NCI-H345 treated with DMSO at 0.1 percent for 48 hours (cell line): ENCODE measurements around the gene CDC42EP1.

ENCODE experiments used
- DNase-seq: peaks from one replicate; lab custom pipeline; 2025; ENCODE audit not compliant: unreplicated experiment; lab: John Stamatoyannopoulos, UW

CDC42EP1 gene

DNA sequence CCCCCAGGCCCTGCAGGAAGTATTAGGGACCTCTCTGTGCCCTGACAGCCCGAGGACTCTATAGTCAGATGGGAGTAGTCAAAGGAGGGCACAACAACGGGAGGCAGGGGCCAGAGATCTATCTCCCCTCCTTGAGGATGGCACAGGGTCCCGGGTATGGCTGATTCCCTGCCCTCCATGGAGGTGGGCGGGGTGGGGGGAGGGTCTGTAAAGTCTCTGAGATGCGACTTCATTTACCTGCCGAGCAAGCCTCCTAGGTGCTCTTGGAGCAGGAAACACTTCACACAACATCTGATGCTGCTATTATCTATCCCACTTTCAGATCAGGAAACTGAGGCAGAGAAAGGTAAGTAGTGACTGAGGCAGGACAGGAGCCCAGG, 769 bp upstream of the CDC42EP1 start:
- DNase-seq, result no peak

DNA sequence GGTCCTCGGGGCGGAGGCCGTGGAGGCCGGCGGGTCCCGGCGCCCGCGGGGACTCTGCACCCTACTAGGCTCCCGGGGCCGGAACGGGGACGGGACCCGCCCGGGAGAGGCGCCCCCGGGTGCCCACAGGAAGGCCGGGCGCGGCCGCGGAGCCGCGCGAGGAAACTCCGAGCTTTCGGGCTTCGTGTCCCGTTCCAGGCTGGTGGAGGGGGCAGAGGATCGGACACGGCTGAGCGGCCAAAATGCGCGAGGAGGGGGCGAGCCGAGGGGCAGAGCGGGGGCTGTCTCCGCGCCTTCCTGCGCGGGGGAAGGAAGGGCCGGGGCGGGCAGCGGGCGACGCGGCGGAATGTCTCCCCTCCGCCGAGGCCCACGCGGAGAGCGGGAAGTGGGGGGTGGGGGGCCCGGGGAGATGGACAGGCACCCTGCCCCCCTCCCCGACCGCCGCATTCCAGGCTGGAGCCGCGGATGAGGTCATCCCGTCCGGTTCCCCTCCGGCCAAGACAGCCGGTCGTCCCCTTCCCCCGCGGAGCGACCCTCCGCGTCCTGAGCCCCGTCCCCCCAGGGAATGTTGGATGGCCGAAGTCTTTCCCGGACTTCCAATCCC, 430 bp downstream of the CDC42EP1 start:
- no peak for DNase-seq

DNA sequence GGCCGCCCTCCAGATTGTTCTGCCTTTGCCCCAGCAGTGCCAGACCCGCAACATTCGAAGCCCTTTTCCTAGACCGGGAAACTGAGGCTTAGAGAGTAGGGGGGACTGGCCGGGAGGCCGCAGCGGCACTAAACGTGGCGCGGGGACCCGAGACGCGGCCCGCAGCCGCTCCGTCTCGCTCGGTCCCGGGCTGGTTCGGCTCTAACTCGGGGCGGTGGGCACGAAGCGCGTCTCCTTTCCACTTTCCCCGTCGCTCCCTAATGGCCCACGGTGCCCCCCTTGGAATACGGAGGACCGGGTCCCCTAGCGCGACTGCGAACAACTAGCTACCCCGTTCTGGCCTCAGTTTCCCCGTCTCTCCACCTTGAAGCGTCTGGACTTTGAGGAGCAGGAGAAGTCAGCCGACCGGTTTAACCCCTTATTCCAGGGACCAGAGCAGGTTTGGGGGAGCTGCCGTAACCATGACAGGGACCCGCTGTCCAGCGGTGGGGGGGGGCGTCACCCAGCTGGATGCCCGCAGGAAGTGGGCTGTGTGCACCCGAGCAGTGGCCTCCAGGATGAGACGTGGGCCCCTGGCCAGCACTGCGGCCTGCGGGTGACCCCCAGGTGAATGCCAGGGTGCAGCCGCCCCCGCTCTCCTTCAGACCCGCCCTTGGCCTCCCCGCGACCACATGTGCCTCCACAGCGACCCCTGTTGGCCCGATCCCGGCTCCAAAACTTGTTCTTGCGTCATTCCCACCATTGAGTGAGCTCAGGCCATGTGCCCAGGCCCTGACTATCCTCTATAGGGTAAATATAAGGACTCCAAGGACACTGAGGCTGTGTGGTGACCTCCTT, 1.1 kb downstream of the CDC42EP1 start:
- DNase-seq, result no peak

DNA sequence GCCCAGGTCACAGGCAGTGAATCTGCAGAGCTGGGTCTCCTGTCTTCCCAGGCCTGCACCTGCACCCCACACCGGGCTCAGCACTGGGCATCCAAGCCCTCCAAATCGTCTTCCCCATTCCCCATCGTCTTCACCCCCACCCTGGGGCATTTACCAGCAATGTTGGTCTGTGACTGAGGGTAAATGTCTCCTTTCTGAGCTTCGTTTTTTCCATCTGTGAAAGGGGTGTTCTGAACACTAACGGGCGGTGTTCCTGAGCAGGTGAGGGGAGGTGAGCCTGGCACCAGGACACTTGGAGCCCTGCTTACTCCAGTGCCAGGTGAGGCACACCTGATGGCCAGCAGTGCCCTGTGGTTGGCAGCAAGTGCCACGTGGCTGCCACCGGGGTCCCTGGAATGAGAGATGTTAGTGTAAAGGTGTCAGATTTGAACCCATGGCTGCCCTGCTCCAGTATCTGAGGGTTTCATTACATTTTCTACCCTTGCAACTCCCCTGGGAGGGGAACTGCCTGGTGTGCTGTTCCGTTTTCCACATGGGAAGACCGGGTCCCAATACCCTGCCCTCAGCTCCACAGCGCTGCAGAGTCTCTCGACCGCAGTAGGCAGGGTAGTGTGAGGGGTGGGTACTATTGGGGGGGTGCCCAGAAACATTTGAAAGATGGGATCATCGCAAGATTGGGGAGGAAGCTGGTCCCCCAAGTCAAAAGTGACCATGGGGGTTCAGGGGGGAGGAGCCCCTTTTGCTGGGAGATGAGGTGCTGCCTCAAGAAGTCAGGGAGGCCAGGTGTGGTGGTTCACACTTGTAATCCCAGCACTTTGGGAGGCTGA, 2.0 kb downstream of the CDC42EP1 start:
- no peak for DNase-seq

DNA sequence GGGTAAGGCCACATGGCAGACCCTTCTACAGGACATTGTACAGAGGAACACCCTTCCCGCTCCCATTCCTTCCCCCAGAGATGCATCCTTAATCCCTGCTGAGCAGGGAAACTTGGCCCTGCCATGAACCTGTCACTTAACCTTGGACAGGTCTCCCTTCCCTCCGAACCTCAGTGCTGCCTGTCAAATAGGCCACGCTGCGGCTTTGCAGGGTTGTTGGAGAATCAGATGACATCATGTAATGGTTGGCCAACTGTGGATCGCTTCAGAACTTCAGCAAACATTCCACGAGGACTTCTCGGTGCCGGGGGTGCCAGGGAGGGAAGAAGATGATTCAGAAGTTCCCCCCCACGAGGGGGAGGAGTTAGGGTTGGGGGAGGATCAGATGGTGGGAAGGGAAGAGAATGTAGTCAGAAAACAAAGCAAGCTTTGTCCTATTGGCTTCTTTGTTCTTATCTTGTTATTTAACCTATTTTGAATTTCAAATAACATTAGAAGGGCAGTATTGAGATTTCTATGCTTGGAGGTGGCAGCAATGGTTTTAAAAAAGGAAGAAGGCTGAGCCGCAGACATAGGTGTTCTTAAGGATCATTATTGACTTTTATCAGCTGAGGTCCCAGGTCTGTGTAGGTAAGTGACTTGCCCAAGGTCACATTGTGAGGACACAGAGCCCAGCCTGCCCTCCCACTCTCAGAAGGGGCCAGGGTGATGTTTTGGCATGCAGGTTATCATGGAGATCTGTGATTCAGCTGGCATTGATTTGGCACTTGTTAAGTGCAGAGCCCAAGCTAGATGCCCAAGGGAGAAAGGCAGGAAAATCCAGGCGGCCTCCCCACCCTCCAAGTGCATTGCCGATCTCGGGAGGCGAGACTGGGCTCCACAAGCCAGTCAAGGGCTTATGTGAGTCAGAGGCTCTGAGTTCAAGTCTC, 3.1 kb downstream of the CDC42EP1 start:
- DNase-seq, result no peak

DNA sequence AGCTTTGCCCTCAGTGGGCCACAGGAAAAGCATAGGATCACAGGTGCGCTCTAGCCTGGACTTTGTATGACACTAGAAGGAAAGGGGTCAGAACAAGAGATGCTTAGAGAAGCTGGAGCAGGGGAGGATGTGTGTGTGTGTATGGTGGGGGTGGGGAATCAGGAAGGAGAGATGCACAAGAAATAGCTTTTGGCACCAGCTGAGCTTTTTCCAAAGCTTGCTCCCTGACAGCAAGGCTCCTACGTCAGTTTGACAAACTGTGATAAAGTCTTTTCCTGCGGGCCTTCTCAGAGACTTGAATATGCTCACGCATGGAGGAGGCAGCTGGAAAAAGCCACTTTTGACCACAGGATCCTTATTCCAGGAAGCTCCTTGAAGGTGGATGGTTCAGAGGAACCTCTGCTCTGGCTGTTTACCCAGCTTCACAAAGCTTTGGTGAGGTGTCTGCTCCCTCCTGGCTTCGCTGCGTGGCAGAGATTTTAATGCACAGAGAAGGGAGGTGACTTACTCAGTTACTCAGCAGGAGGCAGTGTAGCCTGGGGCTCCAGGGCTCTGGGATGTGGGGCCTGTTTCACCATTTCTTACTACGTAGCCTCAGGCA, 3.9 kb downstream of the CDC42EP1 start:
- no peak for DNase-seq

DNA sequence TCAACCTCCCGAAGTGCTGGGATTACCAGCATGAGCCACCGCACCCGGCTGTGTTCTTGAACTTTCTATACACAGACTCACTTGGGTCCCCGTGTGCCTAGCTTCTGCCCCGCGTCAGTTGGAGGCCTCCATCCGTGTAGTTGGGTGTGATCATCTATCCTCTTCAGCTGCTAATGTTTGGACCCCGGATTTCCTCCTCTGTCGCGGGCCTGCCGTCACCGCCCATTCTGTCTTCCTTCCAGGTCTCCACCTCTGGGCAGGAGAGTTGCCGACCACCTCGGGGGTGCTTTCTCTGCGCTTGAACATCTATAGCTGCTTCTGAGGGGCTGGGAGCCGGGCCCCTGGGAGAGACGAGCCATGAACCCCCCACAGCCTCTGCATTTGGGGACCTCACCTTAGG, 5.5 kb downstream of the CDC42EP1 start:
- DNase-seq, result no peak

DNA sequence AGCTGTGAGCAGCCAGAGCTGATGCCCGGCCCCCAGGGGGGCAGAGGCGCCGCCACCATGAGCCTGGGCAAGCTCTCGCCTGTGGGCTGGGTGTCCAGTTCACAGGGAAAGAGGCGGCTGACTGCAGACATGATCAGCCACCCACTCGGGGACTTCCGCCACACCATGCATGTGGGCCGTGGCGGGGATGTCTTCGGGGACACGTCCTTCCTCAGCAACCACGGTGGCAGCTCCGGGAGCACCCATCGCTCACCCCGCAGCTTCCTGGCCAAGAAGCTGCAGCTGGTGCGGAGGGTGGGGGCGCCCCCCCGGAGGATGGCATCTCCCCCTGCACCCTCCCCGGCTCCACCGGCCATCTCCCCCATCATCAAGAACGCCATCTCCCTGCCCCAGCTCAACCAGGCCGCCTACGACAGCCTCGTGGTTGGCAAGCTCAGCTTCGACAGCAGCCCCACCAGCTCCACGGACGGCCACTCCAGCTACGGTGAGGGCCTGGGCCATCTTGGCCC, 6.1 kb downstream of the CDC42EP1 start:
- no peak for DNase-seq

DNA sequence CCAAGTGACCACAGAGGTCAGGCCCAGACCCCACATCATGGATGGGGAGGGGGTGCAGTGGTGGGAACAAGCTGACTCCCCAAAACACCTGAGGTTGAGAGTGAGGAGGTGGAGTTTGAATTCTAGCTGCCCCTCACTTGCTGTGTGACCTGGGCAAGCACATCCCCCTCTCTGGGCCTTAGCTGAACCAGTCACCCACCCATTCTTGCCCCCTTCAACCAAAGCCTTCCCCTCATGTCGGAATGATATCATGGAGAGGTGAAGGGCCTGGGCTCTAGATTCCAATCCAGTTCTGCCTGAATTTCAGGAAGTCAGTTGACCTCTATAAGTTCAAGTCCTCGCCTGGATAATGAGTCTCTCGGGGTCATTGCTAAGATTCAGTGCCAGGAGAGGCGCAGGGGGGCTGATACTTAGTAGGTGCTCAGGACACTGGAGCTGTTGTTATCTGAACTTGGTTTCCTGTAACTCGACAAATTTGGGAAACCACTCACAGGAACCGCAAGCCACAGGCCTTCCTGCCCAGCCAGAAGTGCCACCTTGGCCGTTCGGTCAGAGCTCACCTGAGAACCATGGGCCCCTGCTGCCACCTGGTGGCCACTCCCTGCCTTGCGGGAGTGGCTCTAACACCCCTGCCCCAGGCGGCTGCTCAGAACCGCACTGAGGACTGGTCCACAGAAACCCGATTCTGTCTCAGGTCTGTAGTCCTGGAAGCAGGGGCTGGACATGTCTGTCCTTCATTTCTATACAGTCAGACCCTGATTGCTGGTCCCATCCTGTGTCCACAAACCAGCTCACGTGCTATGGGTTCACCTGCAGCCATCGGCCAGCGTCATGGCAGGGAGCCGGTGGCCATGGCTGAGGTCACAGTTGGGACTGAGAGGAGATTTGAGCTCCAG, 6.9 kb downstream of the CDC42EP1 start:
- no peak for DNase-seq

DNA sequence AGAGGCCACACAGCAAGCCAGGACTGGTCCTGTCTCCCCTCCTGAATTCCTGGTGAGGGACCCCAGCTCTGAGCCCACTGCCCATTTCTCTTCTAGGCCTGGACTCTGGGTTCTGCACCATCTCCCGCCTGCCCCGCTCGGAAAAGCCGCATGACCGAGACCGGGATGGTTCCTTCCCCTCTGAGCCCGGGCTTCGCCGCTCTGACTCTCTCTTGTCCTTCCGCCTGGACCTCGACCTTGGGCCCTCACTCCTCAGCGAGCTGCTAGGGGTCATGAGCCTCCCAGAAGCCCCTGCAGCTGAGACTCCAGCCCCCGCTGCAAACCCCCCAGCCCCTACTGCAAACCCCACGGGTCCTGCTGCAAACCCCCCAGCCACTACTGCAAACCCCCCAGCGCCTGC, 7.7 kb downstream of the CDC42EP1 start:
- no peak for DNase-seq

DNA sequence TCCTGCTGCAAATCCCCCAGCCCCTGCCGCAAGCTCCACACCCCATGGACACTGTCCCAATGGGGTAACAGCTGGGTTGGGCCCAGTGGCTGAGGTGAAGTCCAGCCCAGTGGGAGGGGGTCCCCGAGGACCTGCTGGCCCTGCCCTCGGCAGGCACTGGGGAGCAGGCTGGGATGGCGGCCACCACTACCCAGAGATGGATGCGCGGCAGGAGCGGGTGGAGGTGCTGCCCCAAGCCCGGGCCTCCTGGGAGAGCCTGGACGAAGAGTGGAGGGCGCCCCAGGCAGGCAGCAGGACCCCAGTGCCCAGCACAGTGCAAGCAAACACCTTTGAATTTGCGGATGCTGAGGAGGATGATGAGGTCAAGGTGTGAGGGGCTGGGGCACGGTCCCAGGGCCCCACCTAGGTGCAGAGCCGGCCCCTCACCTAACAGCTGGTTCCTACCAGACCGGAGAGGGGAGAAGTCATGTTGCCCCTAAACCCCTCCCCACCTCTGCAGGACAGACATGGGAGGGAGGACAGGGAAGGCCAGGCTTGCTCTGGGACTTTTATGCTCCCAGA, 8.2 kb downstream of the CDC42EP1 start:
- no peak for DNase-seq

DNA sequence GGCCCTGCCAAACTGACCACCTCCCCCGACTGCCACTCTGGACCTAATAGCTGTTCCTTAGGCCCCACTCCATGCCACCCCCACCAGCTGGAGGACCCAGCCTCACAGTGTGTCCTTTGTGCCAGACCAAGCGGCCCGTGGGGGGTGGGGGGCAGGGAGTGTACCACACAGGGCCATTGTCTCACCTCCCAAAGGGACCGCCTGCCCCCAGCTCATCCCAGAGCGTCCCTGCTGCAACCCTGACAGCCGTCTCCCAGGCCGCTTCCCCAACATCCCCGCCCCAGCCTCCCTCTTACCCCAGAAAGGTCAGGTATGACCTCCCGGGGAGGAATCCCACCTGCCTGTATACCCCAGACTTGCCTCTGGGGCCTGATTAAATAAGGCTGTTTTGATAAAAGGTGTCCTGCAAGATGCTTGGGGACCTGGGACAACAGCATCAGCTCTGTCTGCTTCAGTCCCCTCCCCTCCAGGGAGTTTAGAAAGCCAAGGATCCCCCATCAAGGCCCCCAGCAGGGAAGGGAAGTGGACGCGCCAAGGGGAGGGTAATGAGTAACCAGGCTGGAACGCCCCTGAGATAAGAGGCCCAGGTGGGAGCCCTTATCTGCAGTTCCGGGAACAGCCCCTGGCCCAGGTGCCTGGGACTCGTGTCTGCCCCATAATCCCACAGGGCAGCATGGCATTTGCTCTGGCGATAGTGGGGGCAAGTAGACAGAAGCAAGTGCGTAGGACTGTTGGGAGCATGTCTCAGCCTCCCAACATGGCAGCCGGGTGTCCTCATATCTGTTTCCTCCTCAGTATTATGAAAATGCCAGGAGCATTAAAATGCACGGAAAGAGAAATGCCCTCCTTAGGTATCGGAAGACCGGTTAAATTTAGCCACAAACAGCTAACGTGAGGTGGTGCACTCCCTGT, 9.0 kb downstream of the CDC42EP1 start:
- DNase-seq, result no peak

DNA sequence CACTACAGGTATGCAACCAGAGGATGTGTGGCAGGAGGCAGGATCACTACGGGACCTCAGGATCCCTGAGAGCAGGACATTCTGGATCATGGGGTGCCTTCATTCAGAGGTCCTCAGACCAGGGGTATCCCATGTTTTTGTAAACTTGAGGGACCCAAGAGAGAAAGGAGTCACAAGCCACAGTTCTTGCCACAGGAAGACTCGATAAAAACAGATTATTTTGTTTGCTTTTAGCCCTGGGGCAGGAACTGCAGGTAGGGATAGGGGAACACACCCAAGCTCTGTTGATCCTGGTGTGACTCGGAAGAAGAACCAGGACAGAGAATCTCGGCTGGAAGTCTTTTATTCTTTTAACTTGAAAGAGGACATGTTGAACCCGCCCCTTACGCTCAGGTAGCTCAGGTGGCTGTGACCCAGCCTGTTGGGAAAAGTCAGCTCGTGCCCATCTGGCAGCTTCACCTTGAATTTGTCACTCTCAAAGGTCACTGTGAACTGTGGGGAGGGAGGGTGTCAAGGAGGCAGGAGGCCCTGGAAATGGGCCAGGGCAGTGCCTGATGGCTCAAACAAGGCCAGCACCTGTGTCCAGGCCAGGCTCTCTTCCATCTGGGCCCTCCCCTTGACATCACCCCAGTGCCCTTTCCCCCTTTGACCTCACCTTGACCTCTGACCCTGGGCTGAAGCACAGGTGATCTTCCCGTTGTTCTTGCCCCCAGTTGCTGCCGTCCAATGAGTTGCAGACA, 9.8 kb downstream of the CDC42EP1 start:
- no peak for DNase-seq

DNA sequence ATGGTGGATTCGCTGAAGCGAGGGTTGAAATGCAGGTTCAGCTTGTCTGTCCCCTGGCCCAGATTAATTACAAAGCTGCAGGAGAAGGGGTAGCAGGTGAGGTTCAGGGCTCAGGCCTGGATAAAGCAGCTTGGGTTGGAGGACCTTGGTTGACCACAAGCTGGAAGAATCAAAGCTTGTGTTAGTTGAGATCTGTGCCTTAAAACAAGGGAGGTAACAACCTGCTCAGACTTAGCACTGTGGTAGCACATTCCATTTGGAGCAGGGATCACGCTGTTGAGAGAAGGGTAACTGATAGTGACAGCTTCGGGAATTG, 10.3 kb downstream of the CDC42EP1 start:
- DNase-seq, result no peak

DNA sequence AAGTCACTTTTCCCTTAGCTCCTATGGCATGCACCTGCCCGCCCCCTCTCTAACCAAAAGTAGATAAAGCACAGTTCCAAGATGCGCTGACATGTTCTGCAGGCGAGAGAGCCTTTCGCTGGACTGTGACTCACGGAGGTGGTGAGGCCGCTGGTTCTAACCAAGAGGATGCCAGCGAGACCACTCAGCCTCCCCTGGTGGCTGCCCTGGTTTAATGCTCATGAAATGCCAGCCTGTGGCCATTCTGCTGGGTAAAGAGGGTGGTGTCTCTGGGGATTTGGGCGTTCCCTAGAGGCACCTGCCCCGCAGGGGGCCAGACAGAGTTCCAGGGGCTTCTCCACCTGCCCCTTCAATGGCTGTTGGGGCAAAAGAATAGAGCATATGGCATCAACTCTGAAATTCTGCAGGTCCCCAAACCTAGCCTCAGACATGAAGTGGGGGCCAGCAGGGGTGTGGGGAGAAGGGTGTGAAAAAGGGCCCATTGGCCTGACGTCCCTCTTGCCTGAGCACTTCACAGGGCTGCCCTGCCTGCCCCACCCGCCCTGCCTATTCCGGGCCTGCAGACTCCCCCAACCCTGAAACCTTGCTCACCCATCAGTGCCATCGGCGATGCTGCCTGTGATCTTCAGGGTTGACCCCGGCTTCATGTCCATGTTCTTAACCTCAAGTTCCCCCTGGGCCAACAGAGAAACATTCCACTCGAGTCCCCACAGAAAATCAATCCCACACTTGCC, 11.1 kb downstream of the CDC42EP1 start:
- DNase-seq, result no peak

DNA sequence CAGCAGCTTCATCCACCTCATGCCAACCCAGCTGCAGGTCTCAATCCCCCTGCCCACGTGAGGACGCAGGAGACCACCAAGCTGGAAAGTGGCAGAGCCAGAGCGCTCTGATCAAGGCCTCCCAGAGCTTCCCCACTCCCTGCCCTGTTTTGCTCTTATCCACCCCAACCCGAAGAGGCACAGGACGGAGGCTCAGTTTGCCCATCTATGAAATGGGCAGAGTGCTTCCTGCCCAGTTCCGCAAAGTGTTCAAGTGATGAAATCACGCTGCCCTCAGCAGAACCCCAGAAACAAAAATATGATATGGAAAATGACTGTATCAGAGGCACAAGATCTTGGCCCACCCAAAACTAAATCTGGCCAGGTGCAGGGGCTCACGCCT, 11.7 kb downstream of the CDC42EP1 start:
- DNase-seq, result no peak

DNA sequence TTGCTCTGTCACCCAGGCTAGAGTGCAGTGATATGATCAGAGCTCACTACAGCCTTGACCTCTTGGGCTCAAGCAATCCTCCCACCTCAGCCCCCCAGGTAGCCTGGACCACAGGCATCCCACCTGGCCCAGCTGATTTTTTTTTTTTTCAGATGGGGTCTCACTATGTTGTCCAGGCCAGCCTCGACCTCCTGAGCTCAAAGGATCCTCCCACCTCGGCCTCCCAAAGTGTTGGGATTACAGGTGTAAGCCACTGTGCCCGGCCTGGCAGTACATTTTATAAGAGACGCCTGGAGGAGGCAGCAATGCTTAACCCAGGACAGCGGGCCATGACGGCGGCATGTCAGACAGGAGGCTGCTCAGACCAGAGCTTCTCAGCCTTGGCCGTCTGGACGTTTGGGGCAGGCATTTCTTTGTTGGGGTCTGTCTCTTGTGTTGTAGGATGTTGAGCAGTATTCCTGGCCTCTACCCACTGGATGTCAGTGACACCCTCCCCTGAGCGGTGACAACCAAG, 15.3 kb downstream of the CDC42EP1 start:
- DNase-seq, result no peak
